Left ventricle myocardium inferior (tissue), 1 donor: ENCODE measurements around the gene HIPK2. TPM values are rescaled to one million over a fixed set of nuclear protein-coding genes. Genes with fewer than 3 reads are reported as not detected.

Source experiments
- DNase-seq: peaks from one replicate; pipeline ENCODE4 v3.0.0-alpha.2; 2020
- H3K27ac ChIP-seq: fragments of 200-600 bp; replicated peaks from 2 replicates; pipeline ENCODE4 v1.8.0; 2021
- H3K27me3 ChIP-seq: fragments of 200-600 bp; 2 replicates; pipeline ENCODE4 v1.8.0; 2021; ENCODE audit warnings: low read depth
- H3K36me3 ChIP-seq: fragments of 200-600 bp; 2 replicates; pipeline ENCODE4 v1.8.0; 2021
- H3K4me1 ChIP-seq: fragments of 200-600 bp; 2 replicates; pipeline ENCODE4 v1.8.0; 2021
- H3K4me3 ChIP-seq: fragments of 200-600 bp; 2 replicates; pipeline ENCODE4 v1.8.0; 2021; ENCODE audit warnings: mild to moderate bottlenecking, moderate library complexity
- H3K9me3 ChIP-seq: fragments of 200-600 bp; replicated peaks from 2 replicates; pipeline ENCODE4 v1.8.0; 2021
- intact Hi-C: fragments of 100-400 bp; cut with micrococcal nuclease; formaldehyde crosslinking; loops from one replicate; pipeline ENCODE4 v1.11.0; 2022
- total RNA-seq: library from RNA; stranded (reverse); fragmentation: NEBNext Ultra II Directional; extraction: Animal tissue kit (Norgen Biotek cat#: 25700); gene quantifications from one replicate; pipeline ENCODE4 v1.2.1, GENCODE V29; 2021
- TF ChIP-seq, protein P1 (sequence below): fragments of 200-600 bp; IDR thresholded peaks from 2 replicates; pipeline ENCODE4 v1.8.0; 2021; ENCODE audit warnings: antibody characterized with exemption, mild to moderate bottlenecking, borderline replicate concordance
- donor health status: DM: no; HTN: yes; CAD: no; lungs with severe emphysema.

HIPK2 gene
- total RNA-seq, 1 donor from 2014 or later, result 127 TPM

DNA sequence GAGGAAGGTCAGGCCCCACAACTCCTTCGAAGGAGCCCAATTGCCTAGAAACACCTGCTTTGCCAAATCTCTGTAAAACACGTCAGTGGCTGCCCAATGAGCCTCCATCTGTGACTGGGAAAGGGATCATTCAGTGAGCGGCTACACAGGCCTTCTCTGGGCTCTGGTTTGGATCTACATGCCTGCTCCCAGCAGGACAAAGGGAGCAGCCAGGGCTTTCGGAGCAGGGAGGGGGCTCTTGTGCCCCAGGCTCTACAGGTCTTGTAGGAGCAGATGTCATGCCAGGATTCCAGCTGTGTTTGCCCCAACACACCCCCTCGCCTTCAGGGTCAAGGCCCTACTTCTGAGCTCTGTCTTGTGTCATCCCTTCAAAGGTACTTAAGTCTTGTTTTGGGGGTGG lies 180.8 kb downstream of the HIPK2 start:
- no peak for DNase-seq
- Histone ChIP-seq H3K36me3 (peaks cover 95% of the 10 kb centered on the region), H3K9me3 (no peaks in the 10 kb centered on the region), H3K27me3 (no peaks in the 10 kb centered on the region), H3K27ac (no peak overlapping the region), H3K4me1 (peaks cover 13% of the 10 kb centered on the region), H3K4me3 (no peak overlapping the region)
- intact Hi-C loops, result no loop called here
- TF ChIP-seq, protein P1, sequence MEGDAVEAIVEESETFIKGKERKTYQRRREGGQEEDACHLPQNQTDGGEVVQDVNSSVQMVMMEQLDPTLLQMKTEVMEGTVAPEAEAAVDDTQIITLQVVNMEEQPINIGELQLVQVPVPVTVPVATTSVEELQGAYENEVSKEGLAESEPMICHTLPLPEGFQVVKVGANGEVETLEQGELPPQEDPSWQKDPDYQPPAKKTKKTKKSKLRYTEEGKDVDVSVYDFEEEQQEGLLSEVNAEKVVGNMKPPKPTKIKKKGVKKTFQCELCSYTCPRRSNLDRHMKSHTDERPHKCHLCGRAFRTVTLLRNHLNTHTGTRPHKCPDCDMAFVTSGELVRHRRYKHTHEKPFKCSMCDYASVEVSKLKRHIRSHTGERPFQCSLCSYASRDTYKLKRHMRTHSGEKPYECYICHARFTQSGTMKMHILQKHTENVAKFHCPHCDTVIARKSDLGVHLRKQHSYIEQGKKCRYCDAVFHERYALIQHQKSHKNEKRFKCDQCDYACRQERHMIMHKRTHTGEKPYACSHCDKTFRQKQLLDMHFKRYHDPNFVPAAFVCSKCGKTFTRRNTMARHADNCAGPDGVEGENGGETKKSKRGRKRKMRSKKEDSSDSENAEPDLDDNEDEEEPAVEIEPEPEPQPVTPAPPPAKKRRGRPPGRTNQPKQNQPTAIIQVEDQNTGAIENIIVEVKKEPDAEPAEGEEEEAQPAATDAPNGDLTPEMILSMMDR, result no peak

DNA sequence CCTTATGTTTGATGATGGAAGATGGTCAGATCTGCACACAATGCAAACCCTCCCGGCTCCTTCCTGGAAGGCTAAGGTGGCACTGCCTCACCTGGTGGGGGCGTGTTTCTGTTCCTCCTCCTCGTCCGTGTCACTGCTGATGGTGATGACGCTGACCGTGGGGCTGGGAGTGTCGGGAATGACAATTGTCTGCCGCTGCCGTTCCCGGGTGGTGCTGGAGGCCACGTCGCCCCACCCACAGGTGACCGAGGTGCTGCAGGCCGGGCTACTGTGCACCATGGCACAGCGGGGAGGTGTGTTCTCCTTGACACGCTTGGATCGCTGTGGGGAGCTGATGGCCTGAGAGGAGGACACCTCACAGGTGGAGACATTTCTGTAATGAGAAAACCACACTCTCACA lies 181.2 kb downstream of the HIPK2 start:
- DNase-seq, result no peak
- no peak overlapping the region for H3K4me3 ChIP-seq
- peaks cover 97% of the 10 kb centered on the region for H3K36me3 ChIP-seq
- H3K27ac ChIP-seq, result no peak overlapping the region
- H3K4me1 ChIP-seq, result peaks cover 13% of the 10 kb centered on the region
- H3K27me3 ChIP-seq, result no peaks in the 10 kb centered on the region
- H3K9me3 ChIP-seq, result no peaks in the 10 kb centered on the region
- intact Hi-C loops, result no loop called here
- TF ChIP-seq, protein P1, result no peak

DNA sequence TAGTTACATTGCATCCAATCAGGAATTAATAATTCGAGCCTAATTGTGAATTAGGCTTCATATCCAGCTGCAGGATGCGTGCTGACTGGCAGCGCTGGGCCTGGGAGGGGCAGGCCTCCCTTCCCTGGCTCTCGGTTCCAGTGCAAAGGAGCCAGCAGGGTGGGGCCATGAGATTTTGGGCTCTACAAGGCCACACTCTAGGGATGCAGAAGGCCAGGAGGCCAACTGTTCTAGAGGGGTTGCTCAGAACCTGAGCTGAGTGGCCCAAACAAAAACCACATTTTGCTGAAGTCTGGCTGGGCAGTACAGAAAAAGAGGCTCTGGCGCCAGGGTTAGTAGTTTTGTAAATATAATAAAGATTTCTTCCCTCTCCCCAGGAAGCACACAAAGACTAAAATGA lies 182.0 kb downstream of the HIPK2 start:
- no peaks in the 10 kb centered on the region for H3K27me3 ChIP-seq
- TF ChIP-seq, protein P1, result no peak
- intact Hi-C loops, result no loop called here

DNA sequence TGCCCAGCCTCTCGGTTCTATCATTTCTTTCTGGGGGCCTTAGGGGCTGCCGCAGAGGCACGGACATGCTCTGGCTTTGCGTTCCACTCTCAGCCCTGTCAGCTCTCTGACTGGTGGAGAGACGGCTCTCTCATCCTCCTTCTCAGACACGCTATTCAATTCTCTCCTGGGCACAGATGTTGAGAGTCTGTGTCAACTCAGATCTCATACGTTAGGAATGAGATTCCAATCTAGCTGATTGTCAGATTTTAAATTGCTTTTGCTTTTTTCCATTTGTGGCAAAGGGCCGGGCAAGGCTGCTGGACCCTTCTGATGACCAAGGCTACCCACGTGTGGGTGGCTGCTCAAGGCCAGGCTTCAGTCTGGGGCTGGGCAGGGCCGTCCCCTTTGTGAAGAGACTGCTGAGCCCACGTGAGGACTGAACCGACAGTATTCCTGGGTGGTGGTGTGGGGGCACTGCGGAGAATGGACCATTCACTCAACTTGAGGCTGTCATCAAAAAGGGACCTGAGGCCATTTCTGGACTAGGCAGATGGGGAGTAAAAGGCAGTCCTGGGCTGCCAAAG lies 182.8 kb downstream of the HIPK2 start:
- H3K4me3 ChIP-seq, result no peak overlapping the region
- peaks cover 13% of the 10 kb centered on the region for H3K4me1 ChIP-seq
- H3K9me3 ChIP-seq, result no peaks in the 10 kb centered on the region
- no peak for DNase-seq
- no peak overlapping the region for H3K27ac ChIP-seq
- TF ChIP-seq, protein P1, result no peak
- intact Hi-C loops, result no loop called here
- H3K36me3 ChIP-seq, result peaks cover 98% of the 10 kb centered on the region
- H3K27me3 ChIP-seq, result no peaks in the 10 kb centered on the region

More for the DNA sequence above, 182.0 kb downstream of the HIPK2 start:
- H3K4me3 ChIP-seq, result no peak overlapping the region
- DNase-seq, result no peak
- H3K27ac ChIP-seq, result no peak overlapping the region
- peaks cover 99% of the 10 kb centered on the region for H3K36me3 ChIP-seq
- H3K9me3 ChIP-seq, result no peaks in the 10 kb centered on the region
- peaks cover 13% of the 10 kb centered on the region for H3K4me1 ChIP-seq

DNA sequence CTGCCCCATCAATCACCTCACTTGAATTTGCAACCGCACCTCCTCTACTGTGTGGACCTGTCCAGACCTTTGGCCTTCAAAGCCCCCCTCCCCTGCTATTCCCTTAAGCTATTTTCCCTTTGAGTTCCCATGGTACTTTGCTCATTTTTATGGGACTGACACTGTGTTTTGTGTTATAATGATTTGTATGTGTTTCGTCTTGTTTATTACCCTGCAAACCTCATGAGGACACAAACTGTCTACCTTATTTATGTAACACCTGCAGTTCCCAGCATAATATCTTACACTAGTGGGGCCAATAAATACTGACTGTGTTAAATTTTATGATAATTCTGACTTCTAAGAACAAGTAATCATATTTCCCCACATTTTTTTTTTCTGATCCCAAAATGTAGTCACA lies 183.7 kb downstream of the HIPK2 start:
- Histone ChIP-seq H3K27ac (no peak overlapping the region), H3K36me3 (peaks cover 98% of the 10 kb centered on the region), H3K9me3 (no peaks in the 10 kb centered on the region), H3K27me3 (no peaks in the 10 kb centered on the region), H3K4me1 (peaks cover 10% of the 10 kb centered on the region), H3K4me3 (no peak overlapping the region)
- intact Hi-C loops, result no loop called here
- no peak for DNase-seq
- TF ChIP-seq, protein P1, result no peak
